Measurements from ENCODE around the gene ZMYND8. TPM values are rescaled to one million over a fixed set of nuclear protein-coding genes. Genes with fewer than 3 reads are reported as not detected.

Gene ZMYND8
- total and polyA plus RNA-seq, 10 of the 15 experiments (the other 5 are each of a cell fraction or from before 2014, with no cell fraction given): 12.9 to 54.8 (median 23.1) TPM

DNA sequence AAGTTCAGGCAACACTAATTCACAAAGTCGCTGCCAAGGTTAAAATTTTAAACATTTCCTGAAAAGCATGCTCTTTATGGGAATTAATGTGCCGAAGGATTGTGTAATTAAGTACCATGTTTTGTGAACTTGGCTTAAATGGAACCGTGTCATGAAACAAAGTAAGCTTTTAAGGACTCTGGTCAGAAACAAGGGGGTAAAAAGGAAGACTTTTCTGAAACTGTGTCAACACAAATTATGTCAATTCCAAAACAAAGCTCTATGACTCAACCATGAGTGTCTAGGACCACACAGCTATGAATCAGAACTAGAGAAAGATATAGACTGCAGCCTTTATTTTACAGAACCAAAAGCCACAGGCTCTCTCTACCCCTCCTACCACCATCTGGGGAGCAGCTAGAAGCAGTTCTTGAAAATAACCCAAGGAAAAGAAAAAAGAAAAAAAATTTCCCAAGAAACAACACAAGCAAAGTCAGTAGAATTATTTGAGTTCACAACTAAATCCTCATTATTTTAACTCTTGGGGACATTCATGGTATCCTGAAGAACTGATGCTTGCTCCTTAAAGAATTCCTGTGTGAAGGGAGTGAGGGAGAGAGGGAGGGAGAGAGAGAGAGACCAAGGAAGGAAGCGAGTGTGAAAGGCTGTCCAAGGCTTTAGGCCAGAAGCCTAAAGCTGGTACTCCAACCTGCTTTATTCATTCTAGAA, 81.9 kb downstream of the ZMYND8 start (continued):
- TF ChIP-seq ZNF217 (IDR thresholded peaks at IDR 0.05): no peak
- no peak for TF ChIP-seq KDM1A (IDR thresholded peaks at IDR 0.05; ENCODE audit: borderline replicate concordance)
- TF ChIP-seq, protein P1, sequence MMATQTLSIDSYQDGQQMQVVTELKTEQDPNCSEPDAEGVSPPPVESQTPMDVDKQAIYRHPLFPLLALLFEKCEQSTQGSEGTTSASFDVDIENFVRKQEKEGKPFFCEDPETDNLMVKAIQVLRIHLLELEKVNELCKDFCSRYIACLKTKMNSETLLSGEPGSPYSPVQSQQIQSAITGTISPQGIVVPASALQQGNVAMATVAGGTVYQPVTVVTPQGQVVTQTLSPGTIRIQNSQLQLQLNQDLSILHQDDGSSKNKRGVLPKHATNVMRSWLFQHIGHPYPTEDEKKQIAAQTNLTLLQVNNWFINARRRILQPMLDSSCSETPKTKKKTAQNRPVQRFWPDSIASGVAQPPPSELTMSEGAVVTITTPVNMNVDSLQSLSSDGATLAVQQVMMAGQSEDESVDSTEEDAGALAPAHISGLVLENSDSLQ (IDR thresholded peaks at IDR 0.05): 0 out of 2 replicates have a peak, but pooled peaks have one; percentile 6
- TF ChIP-seq, protein P2, sequence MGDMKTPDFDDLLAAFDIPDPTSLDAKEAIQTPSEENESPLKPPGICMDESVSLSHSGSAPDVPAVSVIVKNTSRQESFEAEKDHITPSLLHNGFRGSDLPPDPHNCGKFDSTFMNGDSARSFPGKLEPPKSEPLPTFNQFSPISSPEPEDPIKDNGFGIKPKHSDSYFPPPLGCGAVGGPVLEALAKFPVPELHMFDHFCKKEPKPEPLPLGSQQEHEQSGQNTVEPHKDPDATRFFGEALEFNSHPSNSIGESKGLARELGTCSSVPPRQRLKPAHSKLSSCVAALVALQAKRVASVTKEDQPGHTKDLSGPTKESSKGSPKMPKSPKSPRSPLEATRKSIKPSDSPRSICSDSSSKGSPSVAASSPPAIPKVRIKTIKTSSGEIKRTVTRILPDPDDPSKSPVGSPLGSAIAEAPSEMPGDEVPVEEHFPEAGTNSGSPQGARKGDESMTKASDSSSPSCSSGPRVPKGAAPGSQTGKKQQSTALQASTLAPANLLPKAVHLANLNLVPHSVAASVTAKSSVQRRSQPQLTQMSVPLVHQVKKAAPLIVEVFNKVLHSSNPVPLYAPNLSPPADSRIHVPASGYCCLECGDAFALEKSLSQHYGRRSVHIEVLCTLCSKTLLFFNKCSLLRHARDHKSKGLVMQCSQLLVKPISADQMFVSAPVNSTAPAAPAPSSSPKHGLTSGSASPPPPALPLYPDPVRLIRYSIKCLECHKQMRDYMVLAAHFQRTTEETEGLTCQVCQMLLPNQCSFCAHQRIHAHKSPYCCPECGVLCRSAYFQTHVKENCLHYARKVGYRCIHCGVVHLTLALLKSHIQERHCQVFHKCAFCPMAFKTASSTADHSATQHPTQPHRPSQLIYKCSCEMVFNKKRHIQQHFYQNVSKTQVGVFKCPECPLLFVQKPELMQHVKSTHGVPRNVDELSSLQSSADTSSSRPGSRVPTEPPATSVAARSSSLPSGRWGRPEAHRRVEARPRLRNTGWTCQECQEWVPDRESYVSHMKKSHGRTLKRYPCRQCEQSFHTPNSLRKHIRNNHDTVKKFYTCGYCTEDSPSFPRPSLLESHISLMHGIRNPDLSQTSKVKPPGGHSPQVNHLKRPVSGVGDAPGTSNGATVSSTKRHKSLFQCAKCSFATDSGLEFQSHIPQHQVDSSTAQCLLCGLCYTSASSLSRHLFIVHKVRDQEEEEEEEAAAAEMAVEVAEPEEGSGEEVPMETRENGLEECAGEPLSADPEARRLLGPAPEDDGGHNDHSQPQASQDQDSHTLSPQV (IDR thresholded peaks at IDR 0.05): peak; percentile 1; the same call in 1 of the 2 replicates
- no peak for TF ChIP-seq BMI1 (IDR thresholded peaks at IDR 0.05; ENCODE audit: borderline replicate concordance)
- no peak for TF ChIP-seq TARDBP (IDR thresholded peaks at IDR 0.05; ENCODE audit: borderline replicate concordance)
- TF ChIP-seq ZNF384 (IDR thresholded peaks at IDR 0.05; ENCODE audit: borderline replicate concordance, low read depth, low read length): peak; percentile 55; the same call in 1 of the 2 replicates
- TF ChIP-seq, protein P3, sequence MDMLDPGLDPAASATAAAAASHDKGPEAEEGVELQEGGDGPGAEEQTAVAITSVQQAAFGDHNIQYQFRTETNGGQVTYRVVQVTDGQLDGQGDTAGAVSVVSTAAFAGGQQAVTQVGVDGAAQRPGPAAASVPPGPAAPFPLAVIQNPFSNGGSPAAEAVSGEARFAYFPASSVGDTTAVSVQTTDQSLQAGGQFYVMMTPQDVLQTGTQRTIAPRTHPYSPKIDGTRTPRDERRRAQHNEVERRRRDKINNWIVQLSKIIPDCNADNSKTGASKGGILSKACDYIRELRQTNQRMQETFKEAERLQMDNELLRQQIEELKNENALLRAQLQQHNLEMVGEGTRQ (IDR thresholded peaks at IDR 0.05; ENCODE audit: borderline replicate concordance, low read depth, low read length): no peak
- no peak for TF ChIP-seq MYC (IDR thresholded peaks at IDR 0.05; ENCODE audit: insufficient read depth, insufficient read length, insufficient replicate concordance, low read length, severe bottlenecking)
- no peak for TF ChIP-seq RAD51 (IDR thresholded peaks at IDR 0.05)
- peak; percentile 92; the same call in 1 of the 2 replicates for TF ChIP-seq FOXM1 (IDR thresholded peaks at IDR 0.05; ENCODE audit: low read depth, low read length)
- TF ChIP-seq ETV6 (conservative IDR thresholded peaks at IDR 0.05 in 1 of 2, IDR thresholded peaks at IDR 0.05 in 1 of 2; ENCODE audit: borderline replicate concordance in 1 of 2, low read depth in 1 of 2): peak in 1 of 2 experiments; percentile 85; a peak in 2 of 4 replicates
- TF ChIP-seq, protein P4, sequence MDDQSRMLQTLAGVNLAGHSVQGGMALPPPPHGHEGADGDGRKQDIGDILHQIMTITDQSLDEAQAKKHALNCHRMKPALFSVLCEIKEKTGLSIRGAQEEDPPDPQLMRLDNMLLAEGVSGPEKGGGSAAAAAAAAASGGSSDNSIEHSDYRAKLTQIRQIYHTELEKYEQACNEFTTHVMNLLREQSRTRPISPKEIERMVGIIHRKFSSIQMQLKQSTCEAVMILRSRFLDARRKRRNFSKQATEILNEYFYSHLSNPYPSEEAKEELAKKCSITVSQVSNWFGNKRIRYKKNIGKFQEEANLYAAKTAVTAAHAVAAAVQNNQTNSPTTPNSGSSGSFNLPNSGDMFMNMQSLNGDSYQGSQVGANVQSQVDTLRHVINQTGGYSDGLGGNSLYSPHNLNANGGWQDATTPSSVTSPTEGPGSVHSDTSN (IDR thresholded peaks at IDR 0.05; ENCODE audit: insufficient replicate concordance, low read depth, low read length): no peak
- no peak for TF ChIP-seq SUPT20H (IDR thresholded peaks at IDR 0.05; ENCODE audit: borderline replicate concordance, control insufficient read depth, low read depth, low read length)
- no peak for TF ChIP-seq LARP7 (IDR thresholded peaks at IDR 0.05)
- TF ChIP-seq POLR2A (IDR thresholded peaks at IDR 0.05; ENCODE audit: low read depth, low read length): no peak
- no peak for TF ChIP-seq EGR1 (IDR thresholded peaks at IDR 0.05; ENCODE audit: borderline replicate concordance in 1 of 2, low read depth in 2 of 2, low read length in 2 of 2)
- TF ChIP-seq TCF12 (IDR thresholded peaks at IDR 0.05; ENCODE audit: low read depth, low read length): peak; percentile 74
- TF ChIP-seq NFXL1 (IDR thresholded peaks at IDR 0.05; ENCODE audit: borderline replicate concordance): peak; percentile 57
- peak; percentile 54; the same call in 1 of the 2 replicates for TF ChIP-seq CREB1 (IDR thresholded peaks at IDR 0.05; ENCODE audit: low read depth)
- TF ChIP-seq TAF1 (IDR thresholded peaks at IDR 0.05; ENCODE audit: borderline replicate concordance, low read depth, low read length): no peak
- peak; percentile 58; the same call in 1 of the 2 replicates for TF ChIP-seq PAX5 (IDR thresholded peaks at IDR 0.05; ENCODE audit: borderline replicate concordance, low read depth, low read length)
- TF ChIP-seq FOXK2 (IDR thresholded peaks at IDR 0.05): no peak
- TF ChIP-seq YY1 (IDR thresholded peaks at IDR 0.05; ENCODE audit: low read depth, low read length): no peak

All from GM12878 (cell line).